Measurements from ENCODE around the gene VASN. TPM values are rescaled to one million over a fixed set of nuclear protein-coding genes. Genes with fewer than 3 reads are reported as not detected.

Gene VASN
- total and polyA plus RNA-seq, 9 of the 15 experiments (the other 6 are each of a cell fraction or from before 2014, with no cell fraction given): 0.01 to 2.5 (median 0.41) TPM; not detected in 1

- Histone ChIP-seq H4K20me1 (replicated peaks; ENCODE audit: control insufficient read depth, insufficient read depth, low read length) (no peaks in the 10 kb centered on the region), H3K4me1 (replicated peaks in 1 of 2; ENCODE audit: control insufficient read depth in 2 of 2, insufficient read depth in 2 of 2, low read length in 2 of 2) (peaks cover 0 to 30% of the 10 kb centered on the region in 2 experiments; a peak in 2 of 5 replicates), H3K4me2 (ENCODE audit: insufficient read depth, low read length) (no peak overlapping the region), H2AFZ (ENCODE audit: low read depth, low read length) (no peak overlapping the region), H3K27me3 (ENCODE audit: control insufficient read depth in 2 of 2, insufficient read depth in 2 of 2, low read length in 2 of 2) (no peaks in the 10 kb centered on the region), H3K4me3 (no peak overlapping the region), H3K9me3 (replicated peaks; ENCODE audit: control insufficient read depth, insufficient read depth, low read depth, low read length) (no peaks in the 10 kb centered on the region), H3K9me1 (ENCODE audit: control insufficient read depth, insufficient read depth, low read length) (peaks cover 3% of the 10 kb centered on the region), H3K79me2 (ENCODE audit: control insufficient read depth, insufficient read depth, low read length) (no peaks in the 10 kb centered on the region), H3K27ac (ENCODE audit: extremely low read depth, low read depth, low read length) (no peak overlapping the region), H3K36me3 (ENCODE audit: control insufficient read depth, insufficient read depth, low read length) (peaks cover 69% of the 10 kb centered on the region; the same call in 1 of the 3 replicates), H3K9ac (ENCODE audit: insufficient read depth in 1 of 2, low read depth in 2 of 2, low read length in 2 of 2) (peak overlapping the region in 1 of 2 experiments; percentile 74; a peak in 2 of 4 replicates)
- in situ Hi-C loops (cut with MboI): no loop called here
- 77% methylated on average over 15 of the region's 19 CpGs for WGBS (ENCODE audit: insufficient coverage, low coverage, missing lambda C conversion rate)
- no peak for FAIRE-seq
- CTCF ChIA-PET (ENCODE audit: low intra/inter-chr PET ratio): no interaction called here
- no peak for DNase-seq (ENCODE audit: extremely low read depth in 1 of 4, low spot score in 3 of 4)
- BruUV-seq (replicated peaks): no TSS peak
- POLR2A ChIA-PET: interaction anchor here (0.6 to 2.6 kb wide), 6 partner anchors 8 to 178 kb away, joined by 3 to 9 read pairs (median 4); no protein-coding TSS in a partner anchor
- intact Hi-C loops (cut with micrococcal nuclease): no loop called here
- no peak for ATAC-seq
- peak; percentile 0; the same call in 1 of the 2 replicates for TF ChIP-seq POLR2G (IDR thresholded peaks at IDR 0.05; ENCODE audit: low read depth, low read length)
- TF ChIP-seq ZNF639 (CRISPR knock-in tag; conservative IDR thresholded peaks at IDR 0.05 in 1 of 2, IDR thresholded peaks at IDR 0.05 in 1 of 2): no peak
- no peak for TF ChIP-seq E2F6 (IDR thresholded peaks at IDR 0.05; ENCODE audit: borderline replicate concordance in 1 of 2, extremely low read depth in 1 of 2, insufficient read depth in 1 of 2, insufficient read length in 1 of 2, low read depth in 1 of 2, low read length in 1 of 2, poor library complexity in 1 of 2, severe bottlenecking in 1 of 2)
- TF ChIP-seq TCF7 (IDR thresholded peaks at IDR 0.05; ENCODE audit: borderline replicate concordance): no peak
Observed at GRCh38 chr16:4388271-4389021, 16.8 kb downstream of the VASN start.

Measured in K562 (cell line).